Trophoblast cell (in vitro differentiated cells and primary cell): ENCODE measurements around the gene KEL.

ENCODE experiments used
- DNase-seq, 2 donors: peaks; one replicate each; pipeline ENCODE4 v3.0.0-alpha.2; 2016
- H2AFZ ChIP-seq: 2 replicates; pipeline ENCODE4 v1.6.1; 2013; ENCODE audit warnings: low read length, moderate library complexity, mild to moderate bottlenecking; ENCODE audit not compliant: insufficient read depth, poor library complexity
- H2AK5ac ChIP-seq: 2 replicates; pipeline ENCODE4 v1.6.1; 2013; ENCODE audit warnings: mild to moderate bottlenecking, low read length
- H2BK120ac ChIP-seq: 2 replicates; pipeline ENCODE4 v1.6.1; 2013; ENCODE audit warnings: low read length, mild to moderate bottlenecking, moderate library complexity; ENCODE audit not compliant: insufficient read depth, poor library complexity
- H2BK12ac ChIP-seq: 2 replicates; pipeline ENCODE4 v1.6.1; 2013; ENCODE audit warnings: mild to moderate bottlenecking, low read length, moderate library complexity
- H2BK5ac ChIP-seq: 2 replicates; pipeline ENCODE4 v1.6.1; 2013; ENCODE audit warnings: low read length, low read depth, moderate library complexity, mild to moderate bottlenecking; ENCODE audit not compliant: poor library complexity
- H3K14ac ChIP-seq: 2 replicates; pipeline ENCODE4 v1.6.1; 2013; ENCODE audit warnings: mild to moderate bottlenecking, low read length
- H3K18ac ChIP-seq: 2 replicates; pipeline ENCODE4 v1.6.1; 2013; ENCODE audit warnings: mild to moderate bottlenecking, low read length
- H3K23ac ChIP-seq: 2 replicates; pipeline ENCODE4 v1.6.1; 2013; ENCODE audit warnings: low read length
- H3K27ac ChIP-seq: 2 replicates; pipeline ENCODE4 v1.5.1; 2013; ENCODE audit warnings: low read depth, mild to moderate bottlenecking, inconsistent platforms, low read length, moderate library complexity
- H3K27me3 ChIP-seq: 2 replicates; pipeline ENCODE4 v1.6.1; 2013; ENCODE audit warnings: inconsistent platforms, mild to moderate bottlenecking, low read length, moderate library complexity; ENCODE audit not compliant: insufficient read depth
- H3K36me3 ChIP-seq, 2 experiments: 1 replicate in 1 of 2; 2 replicates in 1 of 2; pipeline ENCODE4 v1.6.1; 2013; ENCODE audit warnings: low read length in 2 of 2, mild to moderate bottlenecking in 2 of 2, moderate library complexity in 1 of 2; ENCODE audit not compliant: insufficient read depth in 2 of 2, control insufficient read depth in 1 of 2
- H3K4ac ChIP-seq: 2 replicates; pipeline ENCODE4 v1.6.1; 2013; ENCODE audit warnings: low read depth, mild to moderate bottlenecking, low read length, moderate library complexity
- H3K4me1 ChIP-seq, 2 experiments: 1 replicate in 1 of 2; 2 replicates in 1 of 2; pipeline ENCODE4 v1.6.1; 2013; ENCODE audit warnings: low read length in 2 of 2, mild to moderate bottlenecking in 2 of 2, moderate library complexity in 1 of 2; ENCODE audit not compliant: insufficient read depth in 2 of 2, control insufficient read depth in 1 of 2
- H3K4me2 ChIP-seq: 2 replicates; pipeline ENCODE4 v1.6.1; 2013; ENCODE audit warnings: inconsistent platforms, mild to moderate bottlenecking, low read length, moderate library complexity
- H3K4me3 ChIP-seq: 2 replicates; pipeline ENCODE4 v1.5.1; 2013; ENCODE audit warnings: mild to moderate bottlenecking, low read depth, low read length, inconsistent platforms
- H3K79me1 ChIP-seq: one replicate; pipeline ENCODE4 v1.6.1; 2013; ENCODE audit warnings: low read length
- H3K79me2 ChIP-seq: 2 replicates; pipeline ENCODE4 v1.6.1; 2013; ENCODE audit warnings: low read length, mild to moderate bottlenecking; ENCODE audit not compliant: control insufficient read depth, insufficient read depth, poor library complexity
- H3K9ac ChIP-seq: 2 replicates; pipeline ENCODE4 v1.6.1; 2013; ENCODE audit warnings: mild to moderate bottlenecking, low read length
- H3K9me3 ChIP-seq: 2 replicates; pipeline ENCODE4 v1.6.1; 2013; ENCODE audit warnings: low read depth, mild to moderate bottlenecking, control low read depth, inconsistent platforms, low read length; ENCODE audit not compliant: insufficient read depth
- H4K12ac ChIP-seq: 2 replicates; pipeline ENCODE4 v1.6.1; 2013; ENCODE audit warnings: low read depth, mild to moderate bottlenecking, low read length, moderate library complexity
- H4K8ac ChIP-seq: 2 replicates; pipeline ENCODE4 v1.6.1; 2013; ENCODE audit warnings: low read depth, mild to moderate bottlenecking, low read length, moderate library complexity
- H4K91ac ChIP-seq: one replicate; pipeline ENCODE4 v1.6.1; 2013; ENCODE audit warnings: low read depth, mild to moderate bottlenecking, low read length, moderate library complexity
- WGBS: extraction: QIAGEN DNeasy Blood & Tissue Kit; methylation state at CpG from one replicate; pipeline ENCODE4 v1.1.7; 2013; ENCODE audit warnings: missing lambda C conversion rate; ENCODE audit not compliant: insufficient read length, insufficient coverage; ENCODE audit errors: extremely low coverage; 5-methylcytosine and 5-hydroxymethylcytosine counted together

KEL gene

DNA sequence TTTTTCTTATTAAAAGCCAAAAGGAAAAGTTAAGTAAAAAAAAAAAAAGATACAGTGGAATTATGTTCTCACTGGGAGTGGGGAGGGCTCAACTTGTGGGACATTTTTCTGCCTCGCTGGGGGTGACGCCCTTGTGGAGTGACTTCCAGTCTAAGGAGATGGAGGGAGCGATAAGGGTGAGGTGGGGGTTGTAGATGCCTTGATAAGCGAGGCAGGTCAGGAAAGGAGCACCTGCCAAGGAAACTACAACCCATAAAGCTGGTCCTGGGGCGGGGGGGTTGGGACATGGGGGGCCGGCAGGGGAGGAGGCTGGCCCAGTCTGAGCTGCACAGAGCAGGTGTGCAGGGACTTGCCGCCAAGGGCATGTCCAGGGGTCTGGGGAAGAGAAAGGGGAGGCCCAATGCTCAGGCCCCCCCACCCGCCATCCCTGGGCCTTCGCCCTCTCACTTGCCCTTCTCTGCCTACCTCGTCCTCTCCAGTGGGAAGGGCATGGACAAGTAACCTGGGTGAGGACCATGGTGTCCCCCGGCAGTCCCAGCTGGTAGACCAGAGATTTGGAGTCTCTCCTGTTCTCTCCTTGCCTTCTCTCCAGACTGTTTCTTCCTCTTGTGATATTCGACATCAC is 26.1 kb downstream of the KEL start:
- no peak overlapping the region for H3K23ac ChIP-seq
- H3K18ac ChIP-seq, result no peak overlapping the region
- H4K12ac ChIP-seq, result no peak overlapping the region
- no peak for DNase-seq
- no peak overlapping the region for H2AK5ac ChIP-seq
- no peaks in the 10 kb centered on the region for H3K36me3 ChIP-seq
- no peak overlapping the region for H2BK5ac ChIP-seq
- peaks cover 0 to 3% of the 10 kb centered on the region in 2 experiments for H3K4me1 ChIP-seq
- no peak overlapping the region for H4K91ac ChIP-seq
- H3K14ac ChIP-seq, result no peak overlapping the region
- no peak overlapping the region for H3K4me2 ChIP-seq
- no peak overlapping the region for H2AFZ ChIP-seq
- WGBS, result no CpG with 5 or more reads among the region's 12 CpGs
- H4K8ac ChIP-seq, result no peak overlapping the region
- H3K27ac ChIP-seq, result no peak overlapping the region
- H2BK120ac ChIP-seq, result no peak overlapping the region
- H3K9me3 ChIP-seq, result no peaks in the 10 kb centered on the region
- no peak overlapping the region for H3K4me3 ChIP-seq
- H3K79me1 ChIP-seq, result no peaks in the 10 kb centered on the region
- no peak overlapping the region for H3K9ac ChIP-seq
- H3K27me3 ChIP-seq, result no peaks in the 10 kb centered on the region
- H3K4ac ChIP-seq, result no peak overlapping the region
- no peak overlapping the region for H2BK12ac ChIP-seq
- H3K79me2 ChIP-seq, result no peaks in the 10 kb centered on the region

GRCh38 chr7:142934056-142934455 is 28.1 kb downstream of the KEL start:
- H3K23ac ChIP-seq, result no peak overlapping the region
- no peak overlapping the region for H2BK120ac ChIP-seq
- no peaks in the 10 kb centered on the region for H3K4me1 ChIP-seq
- H3K9ac ChIP-seq, result no peak overlapping the region
- no peak overlapping the region for H4K12ac ChIP-seq
- H3K79me1 ChIP-seq, result no peaks in the 10 kb centered on the region
- H3K4me3 ChIP-seq, result no peak overlapping the region
- no peak overlapping the region for H2BK5ac ChIP-seq
- H3K4ac ChIP-seq, result no peak overlapping the region
- no peak overlapping the region for H2AK5ac ChIP-seq
- H3K9me3 ChIP-seq, result no peaks in the 10 kb centered on the region
- H3K18ac ChIP-seq, result no peak overlapping the region
- H2AFZ ChIP-seq, result no peak overlapping the region
- H4K91ac ChIP-seq, result no peak overlapping the region
- no peaks in the 10 kb centered on the region for H3K27me3 ChIP-seq
- no CpG with 5 or more reads among the region's 12 CpGs for WGBS
- H3K79me2 ChIP-seq, result no peaks in the 10 kb centered on the region
- H4K8ac ChIP-seq, result no peak overlapping the region
- no peak overlapping the region for H3K14ac ChIP-seq
- H3K4me2 ChIP-seq, result no peak overlapping the region
- H3K27ac ChIP-seq, result no peak overlapping the region
- H3K36me3 ChIP-seq, result no peaks in the 10 kb centered on the region
- DNase-seq, result no peak
- H2BK12ac ChIP-seq, result no peak overlapping the region

GRCh38 chr7:142933624-142934023 is 28.5 kb downstream of the KEL start, which contains the start of gene TRPV5:
TSS of gene TRPV5 (minus strand) at chr7:142933746. CDS start at chr7:142933459, 287 bp downstream.
- DNase-seq, result no peak
- Histone ChIP-seq H3K14ac (no peak within 1 kb of the TSS), H3K9ac (no peak within 1 kb of the TSS), H3K36me3 (no peaks in the 10 kb centered on the region), H3K4me3 (no peak within 1 kb of the TSS), H4K12ac (no peak within 1 kb of the TSS), H2BK12ac (no peak within 1 kb of the TSS), H3K18ac (no peak within 1 kb of the TSS), H3K9me3 (no peaks in the 10 kb centered on the region), H4K91ac (no peak within 1 kb of the TSS), H3K27me3 (no peaks in the 10 kb centered on the region), H2AK5ac (no peak within 1 kb of the TSS), H3K4me1 (no peaks in the 10 kb centered on the region), H3K23ac (no peak within 1 kb of the TSS), H2BK5ac (no peak within 1 kb of the TSS), H2BK120ac (no peak within 1 kb of the TSS), H3K4ac (no peak within 1 kb of the TSS), H3K27ac (no peak within 1 kb of the TSS), H2AFZ (no peak within 1 kb of the TSS), H3K4me2 (no peak within 1 kb of the TSS), H3K79me1 (no peaks in the 10 kb centered on the region), H4K8ac (no peak within 1 kb of the TSS), H3K79me2 (no peaks in the 10 kb centered on the region)
- no CpG with 5 or more reads among the region's 4 CpGs for WGBS

DNA sequence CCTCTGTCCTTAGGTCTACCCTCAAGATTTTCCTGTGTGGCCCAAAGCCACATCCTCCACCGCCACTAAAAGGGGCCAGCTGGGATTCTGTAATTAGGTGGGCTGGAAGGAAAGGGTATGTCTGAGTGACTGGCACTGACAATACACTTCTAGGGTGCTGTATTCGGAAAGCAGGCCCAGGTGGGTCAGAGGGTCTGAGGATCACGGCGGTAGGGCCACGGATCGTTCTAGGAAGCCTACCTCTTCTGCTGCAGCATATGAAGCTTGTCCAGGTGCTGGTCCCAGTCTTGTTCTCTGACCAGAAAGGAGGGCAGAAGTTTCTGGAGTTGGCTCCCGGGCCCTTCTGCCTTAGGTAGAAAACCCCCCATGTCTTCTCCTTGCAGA is 29.1 kb downstream of the KEL start:
- Histone ChIP-seq H4K8ac (no peak overlapping the region), H3K79me2 (no peaks in the 10 kb centered on the region), H3K4me2 (no peak overlapping the region), H3K4me1 (no peaks in the 10 kb centered on the region), H3K18ac (no peak overlapping the region), H2AFZ (no peak overlapping the region), H3K4me3 (no peak overlapping the region), H3K79me1 (no peaks in the 10 kb centered on the region), H2BK5ac (no peak overlapping the region), H2BK120ac (no peak overlapping the region), H3K27ac (no peak overlapping the region), H4K91ac (no peak overlapping the region), H3K9me3 (no peaks in the 10 kb centered on the region), H3K27me3 (no peaks in the 10 kb centered on the region), H3K9ac (no peak overlapping the region), H3K23ac (no peak overlapping the region), H3K14ac (no peak overlapping the region), H2BK12ac (no peak overlapping the region), H4K12ac (no peak overlapping the region), H2AK5ac (no peak overlapping the region), H3K36me3 (no peaks in the 10 kb centered on the region), H3K4ac (no peak overlapping the region)
- WGBS, result no CpG with 5 or more reads among the region's 7 CpGs
- no peak for DNase-seq
